ENCODE measurements around the gene FBN1.

The FBN1 gene

DNA sequence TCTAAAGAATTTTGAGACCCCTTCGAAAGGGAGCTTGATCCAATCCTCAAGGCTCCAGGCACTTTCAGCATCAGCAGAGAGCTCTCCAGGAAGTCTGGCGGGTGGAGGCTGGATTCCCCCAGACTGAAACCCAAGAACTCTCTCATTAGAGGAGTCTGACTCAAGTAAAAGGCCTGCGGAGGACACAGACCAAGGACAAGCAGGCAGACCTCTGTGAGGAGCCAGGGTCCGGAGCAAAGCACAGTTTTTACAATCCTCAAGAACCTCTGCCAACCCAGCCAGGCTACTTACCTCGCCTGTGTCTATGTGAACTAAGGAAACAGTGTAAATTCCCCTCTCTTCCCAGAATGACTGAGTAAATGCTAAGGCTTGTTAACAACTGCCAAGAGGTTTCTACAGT, 86.2 kb downstream of the FBN1 start:
- no peak overlapping the region for H3K4me3 ChIP-seq (ENCODE audit: low read depth, low read length)
- H3K36me3 ChIP-seq (ENCODE audit: control insufficient read depth, insufficient read depth, low read length): no peaks in the 10 kb centered on the region

GRCh38 chr15:48558226-48558625, 87.3 kb downstream of the FBN1 start:
- no peak overlapping the region for H3K4me3 ChIP-seq (ENCODE audit: low read depth, low read length)
- H3K4me1 ChIP-seq (ENCODE audit: control insufficient read depth, insufficient read depth, low read length): no peaks in the 10 kb centered on the region
- H3K27me3 ChIP-seq (ENCODE audit: control insufficient read depth, insufficient read depth, low read length): no peaks in the 10 kb centered on the region
- H3K9me3 ChIP-seq (ENCODE audit: control insufficient read depth, insufficient read depth, low read length): no peaks in the 10 kb centered on the region
- H3K9ac ChIP-seq (ENCODE audit: low read depth, low read length): no peak overlapping the region
- no peaks in the 10 kb centered on the region for H3K36me3 ChIP-seq (ENCODE audit: control insufficient read depth, insufficient read depth, low read length)

More for the DNA sequence above, 86.2 kb downstream of the FBN1 start:
- Histone ChIP-seq H3K9me3 (ENCODE audit: control insufficient read depth, insufficient read depth, low read length) (no peaks in the 10 kb centered on the region), H3K9ac (ENCODE audit: low read depth, low read length) (no peak overlapping the region), H3K4me1 (ENCODE audit: control insufficient read depth, insufficient read depth, low read length) (no peaks in the 10 kb centered on the region), H3K27me3 (ENCODE audit: control insufficient read depth, insufficient read depth, low read length) (no peaks in the 10 kb centered on the region)

DNA sequence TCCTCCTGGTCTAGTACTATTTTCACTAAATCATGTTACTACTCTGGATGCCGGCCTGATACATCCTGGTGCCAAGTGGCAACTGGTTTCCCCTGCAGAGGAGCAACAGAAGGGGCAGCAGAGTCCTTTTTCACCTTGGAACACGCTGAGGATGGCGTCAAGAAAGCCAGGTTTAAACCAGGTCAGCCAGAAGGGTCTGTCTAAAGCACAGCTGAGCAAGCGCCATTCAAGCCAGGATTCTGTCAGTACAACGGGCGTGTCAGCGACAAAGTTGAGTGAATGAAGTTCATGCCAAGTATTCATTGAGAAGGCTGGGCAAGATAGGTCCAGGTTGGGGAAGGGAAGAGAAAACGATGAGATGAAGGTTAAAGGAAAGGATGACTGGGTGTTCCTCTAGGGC, 88.2 kb downstream of the FBN1 start:
- H3K27me3 ChIP-seq (ENCODE audit: control insufficient read depth, insufficient read depth, low read length): no peaks in the 10 kb centered on the region
- no peaks in the 10 kb centered on the region for H3K4me1 ChIP-seq (ENCODE audit: control insufficient read depth, insufficient read depth, low read length)
- H3K9ac ChIP-seq (ENCODE audit: low read depth, low read length): no peak overlapping the region

DNA sequence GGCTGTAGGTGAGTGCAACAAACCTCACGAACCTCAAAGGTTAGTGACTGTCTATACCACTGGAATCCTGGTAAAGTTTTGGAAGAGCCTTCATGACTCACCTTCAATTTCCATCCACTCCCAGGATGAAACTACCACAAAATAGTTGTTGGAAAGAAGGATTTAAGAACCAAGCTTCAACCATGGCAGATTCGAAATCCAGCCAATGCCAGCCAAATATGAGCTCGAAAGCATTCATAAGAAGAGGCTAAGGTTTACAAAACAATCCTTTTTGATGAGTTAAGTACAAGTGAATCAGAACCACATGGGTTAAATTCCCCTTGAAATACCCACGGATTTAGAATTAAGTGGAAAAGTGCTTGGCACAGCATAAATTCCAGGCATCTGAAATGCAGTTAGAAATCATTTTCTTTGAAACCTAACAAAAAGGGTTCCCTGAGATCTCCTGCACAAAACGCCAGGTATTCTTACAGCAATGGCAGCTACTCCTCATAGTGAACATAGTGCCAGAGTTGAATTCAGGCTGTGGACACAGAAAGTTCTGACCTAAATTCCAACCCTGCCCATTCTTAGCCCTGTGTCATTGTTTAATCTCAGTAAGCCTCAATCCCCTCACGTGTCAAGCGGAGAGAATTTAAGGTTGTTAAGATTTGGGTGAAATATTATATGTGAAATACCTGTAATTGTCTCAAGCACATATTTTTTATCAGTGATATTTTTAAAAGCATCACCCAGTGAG, 89.2 kb downstream of the FBN1 start:
- Histone ChIP-seq H3K36me3 (ENCODE audit: control insufficient read depth, insufficient read depth, low read length) (no peaks in the 10 kb centered on the region), H3K4me1 (ENCODE audit: control insufficient read depth, insufficient read depth, low read length) (no peaks in the 10 kb centered on the region)

More for the DNA sequence above, 88.2 kb downstream of the FBN1 start:
- H3K4me3 ChIP-seq (ENCODE audit: low read depth, low read length): no peak overlapping the region
- no peaks in the 10 kb centered on the region for H3K36me3 ChIP-seq (ENCODE audit: control insufficient read depth, insufficient read depth, low read length)
- H3K9me3 ChIP-seq (ENCODE audit: control insufficient read depth, insufficient read depth, low read length): no peaks in the 10 kb centered on the region

DNA sequence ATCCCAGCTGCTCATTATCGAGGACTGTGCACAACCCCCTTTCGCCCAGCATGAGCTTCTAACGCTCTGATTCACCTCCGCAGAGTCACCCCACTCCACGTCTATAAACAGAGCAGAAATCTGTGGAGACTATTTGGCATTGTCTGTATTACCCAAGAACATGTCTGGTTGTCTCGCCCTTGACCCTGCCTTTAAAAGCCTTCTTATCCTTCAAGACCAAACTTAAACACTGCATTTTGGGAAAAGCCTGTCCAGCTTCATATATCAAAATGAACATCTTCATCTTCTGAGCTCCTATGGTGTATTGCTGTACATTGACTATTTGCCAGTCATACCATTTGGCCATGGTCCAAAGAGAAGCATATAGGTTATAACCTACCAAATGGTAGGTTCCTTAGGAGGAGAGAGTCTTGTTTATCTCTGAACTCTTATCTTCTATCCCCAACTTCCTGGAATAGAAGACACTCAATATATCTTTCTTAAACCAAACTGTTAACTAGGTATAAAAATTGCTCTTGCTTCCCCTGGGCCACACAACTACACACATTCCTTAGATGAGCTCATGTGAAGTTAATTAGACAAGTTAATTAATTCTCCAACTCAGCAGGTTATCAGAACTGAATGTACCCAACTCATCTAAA, 90.1 kb downstream of the FBN1 start:
- H3K4me1 ChIP-seq (ENCODE audit: control insufficient read depth, insufficient read depth, low read length): no peaks in the 10 kb centered on the region
- no peaks in the 10 kb centered on the region for H3K27me3 ChIP-seq (ENCODE audit: control insufficient read depth, insufficient read depth, low read length)
- H3K36me3 ChIP-seq (ENCODE audit: control insufficient read depth, insufficient read depth, low read length): no peaks in the 10 kb centered on the region
- H3K4me3 ChIP-seq (ENCODE audit: low read depth, low read length): no peak overlapping the region
- H3K9me3 ChIP-seq (ENCODE audit: control insufficient read depth, insufficient read depth, low read length): no peaks in the 10 kb centered on the region
- H3K9ac ChIP-seq (ENCODE audit: low read depth, low read length): no peak overlapping the region

More for the DNA sequence above, 89.2 kb downstream of the FBN1 start:
- Histone ChIP-seq H3K4me3 (ENCODE audit: low read depth, low read length) (no peak overlapping the region), H3K27me3 (ENCODE audit: control insufficient read depth, insufficient read depth, low read length) (no peaks in the 10 kb centered on the region), H3K9me3 (ENCODE audit: control insufficient read depth, insufficient read depth, low read length) (no peaks in the 10 kb centered on the region), H3K9ac (ENCODE audit: low read depth, low read length) (no peak overlapping the region)

DNA sequence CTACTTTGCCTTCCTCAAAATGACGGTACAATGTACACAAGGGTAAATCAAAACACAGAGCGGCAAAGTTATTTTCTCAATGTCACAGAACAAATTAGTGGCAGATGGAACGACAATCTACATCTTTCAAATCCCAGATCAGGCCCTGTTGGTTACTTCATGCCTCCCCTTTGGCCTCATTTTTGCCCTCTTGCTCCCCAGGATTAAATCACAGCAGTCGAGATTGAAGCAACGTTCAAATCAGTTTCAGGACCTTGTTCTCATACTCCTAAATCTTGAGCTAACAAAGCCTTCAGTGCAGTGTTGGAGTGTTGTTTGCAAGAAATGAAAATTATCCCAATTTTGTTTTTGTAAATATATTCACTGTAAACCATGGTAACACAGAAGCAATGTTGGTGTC, 91.4 kb downstream of the FBN1 start:
- no peak overlapping the region for H3K4me3 ChIP-seq (ENCODE audit: low read depth, low read length)
- no peaks in the 10 kb centered on the region for H3K9me3 ChIP-seq (ENCODE audit: control insufficient read depth, insufficient read depth, low read length)
- no peak overlapping the region for H3K9ac ChIP-seq (ENCODE audit: low read depth, low read length)
- H3K4me1 ChIP-seq (ENCODE audit: control insufficient read depth, insufficient read depth, low read length): no peaks in the 10 kb centered on the region
- H3K36me3 ChIP-seq (ENCODE audit: control insufficient read depth, insufficient read depth, low read length): no peaks in the 10 kb centered on the region
- H3K27me3 ChIP-seq (ENCODE audit: control insufficient read depth, insufficient read depth, low read length): no peaks in the 10 kb centered on the region

DNA sequence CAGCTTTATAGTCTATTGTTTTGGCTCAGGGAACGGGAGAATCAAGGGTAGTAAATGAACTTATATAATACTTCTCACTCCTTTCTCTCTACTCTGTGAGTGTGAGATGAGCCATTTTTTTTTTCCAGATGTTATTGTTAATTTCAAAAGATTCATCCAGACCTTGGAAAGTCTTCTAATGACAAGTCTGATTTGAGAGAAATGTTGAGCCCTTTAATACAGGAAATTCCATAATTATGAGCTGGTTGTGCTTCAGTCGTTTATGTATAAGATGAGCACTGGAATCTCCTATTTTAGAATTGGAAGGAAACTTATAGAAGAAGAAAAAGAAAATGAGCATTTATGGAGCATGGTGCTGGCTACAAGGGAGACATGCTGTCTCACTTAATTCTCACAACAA, 92.0 kb downstream of the FBN1 start:
- Histone ChIP-seq H3K9ac (ENCODE audit: low read depth, low read length) (no peak overlapping the region), H3K4me1 (ENCODE audit: control insufficient read depth, insufficient read depth, low read length) (no peaks in the 10 kb centered on the region), H3K27me3 (ENCODE audit: control insufficient read depth, insufficient read depth, low read length) (no peaks in the 10 kb centered on the region), H3K4me3 (ENCODE audit: low read depth, low read length) (no peak overlapping the region), H3K9me3 (ENCODE audit: control insufficient read depth, insufficient read depth, low read length) (no peaks in the 10 kb centered on the region), H3K36me3 (ENCODE audit: control insufficient read depth, insufficient read depth, low read length) (no peaks in the 10 kb centered on the region)

- H3K4me1 ChIP-seq (ENCODE audit: control insufficient read depth, insufficient read depth, low read length): no peaks in the 10 kb centered on the region
Measured at GRCh38 chr15:48550822-48551525, 94.5 kb downstream of the FBN1 start.

GRCh38 chr15:48548455-48548854, 97.1 kb downstream of the FBN1 start:
- H3K4me1 ChIP-seq (ENCODE audit: control insufficient read depth, insufficient read depth, low read length): no peaks in the 10 kb centered on the region
- H3K27me3 ChIP-seq (ENCODE audit: control insufficient read depth, insufficient read depth, low read length): no peaks in the 10 kb centered on the region
- no peaks in the 10 kb centered on the region for H3K36me3 ChIP-seq (ENCODE audit: control insufficient read depth, insufficient read depth, low read length)
- no peak overlapping the region for H3K4me3 ChIP-seq (ENCODE audit: low read depth, low read length)
- no peaks in the 10 kb centered on the region for H3K9me3 ChIP-seq (ENCODE audit: control insufficient read depth, insufficient read depth, low read length)
- H3K9ac ChIP-seq (ENCODE audit: low read depth, low read length): no peak overlapping the region

More at GRCh38 chr15:48550822-48551525, 94.5 kb downstream of the FBN1 start:
- H3K4me3 ChIP-seq (ENCODE audit: low read depth, low read length): no peak overlapping the region
- H3K9me3 ChIP-seq (ENCODE audit: control insufficient read depth, insufficient read depth, low read length): no peaks in the 10 kb centered on the region
- H3K27me3 ChIP-seq (ENCODE audit: control insufficient read depth, insufficient read depth, low read length): no peaks in the 10 kb centered on the region
- no peak overlapping the region for H3K9ac ChIP-seq (ENCODE audit: low read depth, low read length)
- no peaks in the 10 kb centered on the region for H3K36me3 ChIP-seq (ENCODE audit: control insufficient read depth, insufficient read depth, low read length)

GRCh38 chr15:48547286-48547685, 98.2 kb downstream of the FBN1 start:
- H3K27me3 ChIP-seq (ENCODE audit: control insufficient read depth, insufficient read depth, low read length): no peaks in the 10 kb centered on the region
- no peaks in the 10 kb centered on the region for H3K36me3 ChIP-seq (ENCODE audit: control insufficient read depth, insufficient read depth, low read length)
- no peaks in the 10 kb centered on the region for H3K9me3 ChIP-seq (ENCODE audit: control insufficient read depth, insufficient read depth, low read length)
- no peaks in the 10 kb centered on the region for H3K4me1 ChIP-seq (ENCODE audit: control insufficient read depth, insufficient read depth, low read length)
- H3K4me3 ChIP-seq (ENCODE audit: low read depth, low read length): no peak overlapping the region
- no peak overlapping the region for H3K9ac ChIP-seq (ENCODE audit: low read depth, low read length)

- H3K36me3 ChIP-seq (ENCODE audit: control insufficient read depth, insufficient read depth, low read length): no peaks in the 10 kb centered on the region
- H3K9me3 ChIP-seq (ENCODE audit: control insufficient read depth, insufficient read depth, low read length): no peaks in the 10 kb centered on the region
- H3K4me1 ChIP-seq (ENCODE audit: control insufficient read depth, insufficient read depth, low read length): no peaks in the 10 kb centered on the region
- H3K9ac ChIP-seq (ENCODE audit: low read depth, low read length): no peak overlapping the region
- H3K27me3 ChIP-seq (ENCODE audit: control insufficient read depth, insufficient read depth, low read length): no peaks in the 10 kb centered on the region
- no peak overlapping the region for H3K4me3 ChIP-seq (ENCODE audit: low read depth, low read length)
Measured at GRCh38 chr15:48546296-48546695, 99.2 kb downstream of the FBN1 start.

DNA sequence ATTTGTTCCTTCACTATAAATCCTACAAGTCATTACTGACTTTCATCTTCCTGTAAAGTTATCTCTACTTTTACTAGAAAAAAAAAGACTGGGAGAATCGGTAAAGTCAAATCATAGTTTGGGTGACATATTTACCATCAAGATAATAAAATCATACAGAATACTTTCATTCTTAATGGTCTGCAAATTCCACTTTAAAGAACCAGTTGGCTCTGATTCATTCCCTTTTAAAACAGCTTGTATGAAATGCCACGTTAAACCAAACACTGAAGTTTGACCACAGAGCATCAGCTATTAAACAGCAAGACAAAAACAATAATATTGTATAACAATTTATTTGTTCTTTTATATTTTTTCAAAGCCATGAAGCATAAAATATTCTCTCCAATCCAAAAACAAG, 100.7 kb downstream of the FBN1 start:
- Histone ChIP-seq H3K9me3 (ENCODE audit: control insufficient read depth, insufficient read depth, low read length) (no peaks in the 10 kb centered on the region), H3K9ac (ENCODE audit: low read depth, low read length) (no peak overlapping the region), H3K36me3 (ENCODE audit: control insufficient read depth, insufficient read depth, low read length) (no peaks in the 10 kb centered on the region), H3K4me3 (ENCODE audit: low read depth, low read length) (no peak overlapping the region), H3K27me3 (ENCODE audit: control insufficient read depth, insufficient read depth, low read length) (no peaks in the 10 kb centered on the region), H3K4me1 (ENCODE audit: control insufficient read depth, insufficient read depth, low read length) (no peaks in the 10 kb centered on the region)

Data from iPS-15b (cell line).